Activated B cell treated with CpG ODN at 0.5 μM for 24 hours (primary cell): ENCODE results near the gene NME3. TPM values are rescaled to one million over a fixed set of nuclear protein-coding genes. Genes with fewer than 3 reads are reported as not detected.

Experiments
- ATAC-seq: fragments of 200-7000 bp; cut with Tn5 transposase; one replicate; pipeline ENCODE4 v1.10.0; 2021; ENCODE audit warnings: low read depth, mild to moderate bottlenecking, moderate library complexity
- CTCF ChIA-PET: fragments of 350-600 bp; sonication (Branson Sonifier 250); formaldehyde crosslinking; loops from one replicate; lab custom pipeline; 2021; ENCODE audit warnings: antibody characterized with exemption; lab: Charles Lee
- POLR2A ChIA-PET: fragments of 350-600 bp; sonication (Branson Sonifier 250); formaldehyde crosslinking; loops from one replicate; lab custom pipeline; 2021; ENCODE audit warnings: antibody characterized with exemption; lab: Charles Lee
- DNase-seq: peaks from one replicate; pipeline ENCODE4 v3.0.0; 2022
- H3K27ac Mint-ChIP-seq: one replicate; pipeline ENCODE4 v1.8.0; 2020; ENCODE audit warnings: mixed read lengths
- H3K27me3 Mint-ChIP-seq: one replicate; pipeline ENCODE4 v1.8.0; 2021; ENCODE audit warnings: mixed read lengths
- H3K36me3 Mint-ChIP-seq: one replicate; pipeline ENCODE4 v1.8.0; 2021; ENCODE audit warnings: low read depth, mixed read lengths
- H3K4me1 Mint-ChIP-seq: one replicate; pipeline ENCODE4 v1.8.0; 2021; ENCODE audit warnings: mixed read lengths
- H3K4me3 Mint-ChIP-seq: one replicate; pipeline ENCODE4 v1.8.0; 2020; ENCODE audit warnings: mild to moderate bottlenecking, mixed read lengths
- H3K9me3 Mint-ChIP-seq: one replicate; pipeline ENCODE4 v1.8.0; 2020; ENCODE audit warnings: mixed read lengths
- intact Hi-C: fragments of 100-400 bp; cut with micrococcal nuclease; formaldehyde crosslinking; loops from one replicate; pipeline ENCODE4 v1.15.1; 2024
- total RNA-seq: library from RNA; stranded (reverse); gene quantifications from 2 replicates; pipeline ENCODE4 v1.2.3, GENCODE V29; 2022
- TF ChIP-seq, protein P1 (sequence below): fragments of 200-600 bp; IDR thresholded peaks from one replicate; pipeline ENCODE4 v1.8.0; 2022; ENCODE audit warnings: antibody characterized with exemption, mild to moderate bottlenecking

The NME3 gene
- total RNA-seq, 1 donor from 2014 or later = 57.8 TPM

DNA sequence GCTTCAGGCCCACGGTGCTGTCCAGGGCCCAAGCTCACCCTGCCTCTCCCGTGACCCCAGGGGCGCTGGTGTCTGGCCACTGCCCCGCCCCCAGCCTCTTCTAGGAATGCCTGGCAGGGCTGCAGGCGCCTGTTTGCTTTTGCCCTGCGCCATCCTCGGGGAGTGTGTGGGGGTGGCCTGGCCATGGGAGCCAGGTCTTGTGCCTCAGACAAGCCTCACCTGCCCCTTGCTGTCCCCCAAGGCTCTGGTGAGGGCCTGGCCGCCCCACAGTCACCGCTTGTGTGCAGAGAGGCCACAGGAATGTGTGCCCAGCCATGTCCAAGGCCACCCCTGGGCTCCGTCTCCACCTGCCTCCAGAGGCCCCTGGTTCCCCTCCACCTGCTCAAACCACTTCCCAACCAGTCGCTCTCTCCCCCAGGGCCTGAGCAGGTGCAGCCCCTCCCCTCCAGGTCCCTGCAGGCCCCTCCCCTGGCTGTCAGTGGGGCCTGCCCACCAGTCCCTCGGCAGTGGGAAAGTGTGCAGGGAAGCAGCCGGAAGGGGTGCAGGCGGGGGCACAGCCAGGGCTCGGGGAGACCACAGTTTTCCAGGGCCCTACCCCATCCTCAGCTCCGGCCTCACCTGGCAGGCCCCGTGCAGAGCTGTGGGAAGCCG is 23.0 kb upstream of the NME3 start:
- H3K4me1 Mint-ChIP-seq = no peaks in the 10 kb centered on the region
- DNase-seq (no peak), ATAC-seq (no peak)
- H3K9me3 Mint-ChIP-seq = peaks cover 4% of the 10 kb centered on the region
- H3K36me3 Mint-ChIP-seq = peaks cover 2% of the 10 kb centered on the region
- TF ChIP-seq, protein P1, sequence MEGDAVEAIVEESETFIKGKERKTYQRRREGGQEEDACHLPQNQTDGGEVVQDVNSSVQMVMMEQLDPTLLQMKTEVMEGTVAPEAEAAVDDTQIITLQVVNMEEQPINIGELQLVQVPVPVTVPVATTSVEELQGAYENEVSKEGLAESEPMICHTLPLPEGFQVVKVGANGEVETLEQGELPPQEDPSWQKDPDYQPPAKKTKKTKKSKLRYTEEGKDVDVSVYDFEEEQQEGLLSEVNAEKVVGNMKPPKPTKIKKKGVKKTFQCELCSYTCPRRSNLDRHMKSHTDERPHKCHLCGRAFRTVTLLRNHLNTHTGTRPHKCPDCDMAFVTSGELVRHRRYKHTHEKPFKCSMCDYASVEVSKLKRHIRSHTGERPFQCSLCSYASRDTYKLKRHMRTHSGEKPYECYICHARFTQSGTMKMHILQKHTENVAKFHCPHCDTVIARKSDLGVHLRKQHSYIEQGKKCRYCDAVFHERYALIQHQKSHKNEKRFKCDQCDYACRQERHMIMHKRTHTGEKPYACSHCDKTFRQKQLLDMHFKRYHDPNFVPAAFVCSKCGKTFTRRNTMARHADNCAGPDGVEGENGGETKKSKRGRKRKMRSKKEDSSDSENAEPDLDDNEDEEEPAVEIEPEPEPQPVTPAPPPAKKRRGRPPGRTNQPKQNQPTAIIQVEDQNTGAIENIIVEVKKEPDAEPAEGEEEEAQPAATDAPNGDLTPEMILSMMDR = no peak
- POLR2A ChIA-PET = no interaction called here
- no peaks in the 10 kb centered on the region for H3K27me3 Mint-ChIP-seq
- H3K4me3 Mint-ChIP-seq = no peak overlapping the region
- CTCF ChIA-PET = no interaction called here
- no peak overlapping the region for H3K27ac Mint-ChIP-seq
- intact Hi-C loops = no loop called here

- ATAC-seq (no peak), DNase-seq (no peak)
- ChIA-PET POLR2A (no interaction called here), CTCF (no interaction called here)
- Mint-ChIP-seq H3K27me3 (no peaks in the 10 kb centered on the region), H3K36me3 (peaks cover 8% of the 10 kb centered on the region), H3K4me1 (no peaks in the 10 kb centered on the region), H3K4me3 (no peak within 1 kb of the TSS), H3K9me3 (no peaks in the 10 kb centered on the region), H3K27ac (no peak within 1 kb of the TSS)
- intact Hi-C loops = no loop called here
- TF ChIP-seq, protein P1 = no peak
Observed at GRCh38 chr16:1793578-1794220, 22.4 kb upstream of the NME3 start, which contains the start of gene IGFALS. TSS of gene IGFALS (minus strand) at chr16:1793705. CDS start at chr16:1793652, 53 bp downstream.

GRCh38 chr16:1792836-1793577 is 21.7 kb upstream of the NME3 start:
- TF ChIP-seq, protein P1 = no peak
- peaks cover 11% of the 10 kb centered on the region for H3K36me3 Mint-ChIP-seq
- no peaks in the 10 kb centered on the region for H3K4me1 Mint-ChIP-seq
- H3K9me3 Mint-ChIP-seq = no peaks in the 10 kb centered on the region
- ChIA-PET POLR2A (no interaction called here), CTCF (no interaction called here)
- DNase-seq (no peak), ATAC-seq (no peak)
- intact Hi-C loops = no loop called here
- no peaks in the 10 kb centered on the region for H3K27me3 Mint-ChIP-seq
- no peak overlapping the region for H3K4me3 Mint-ChIP-seq
- no peak overlapping the region for H3K27ac Mint-ChIP-seq

DNA sequence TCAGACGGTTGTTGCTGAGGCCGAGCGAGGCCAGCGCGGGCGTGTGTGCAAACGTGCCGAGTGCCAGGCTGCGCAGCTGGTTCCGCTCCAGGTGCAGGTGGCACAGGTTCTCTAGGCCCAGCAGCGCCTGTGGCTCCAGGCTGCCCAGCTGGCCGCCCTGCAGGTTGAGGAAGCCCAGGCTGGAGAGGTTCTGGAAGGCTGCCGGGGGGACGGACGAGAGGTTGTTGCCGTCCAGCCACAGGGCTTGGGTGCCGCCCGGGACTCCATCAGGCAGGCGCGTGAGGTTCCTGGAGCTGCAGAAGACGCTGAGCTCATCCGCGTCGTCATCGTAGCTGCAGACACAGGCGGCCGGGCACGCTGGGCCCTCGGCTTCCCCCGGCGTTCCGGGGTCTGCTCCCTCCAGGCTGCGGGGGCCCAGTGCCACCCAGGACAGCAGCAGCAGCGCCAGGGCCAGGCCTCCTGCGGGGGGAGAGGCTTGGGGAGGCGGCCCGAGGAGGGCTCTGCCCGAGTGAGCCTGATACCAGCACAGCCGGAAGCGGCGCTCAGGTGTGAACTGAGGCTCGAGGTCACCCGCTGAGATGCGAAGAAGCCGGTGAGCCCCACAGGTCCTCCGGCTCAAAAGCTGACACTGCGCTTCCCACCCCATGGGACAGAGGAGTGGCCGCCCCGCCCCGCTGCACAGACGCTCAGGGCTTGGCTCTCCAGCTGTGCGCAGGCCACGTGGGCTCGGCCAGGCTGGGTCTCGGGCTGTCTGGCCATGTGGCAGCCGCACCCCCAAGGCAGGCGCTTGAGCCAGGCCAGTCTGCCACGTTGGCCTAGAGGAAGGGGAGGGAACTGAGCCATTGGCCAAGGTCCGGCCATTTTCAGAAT is 20.8 kb upstream of the NME3 start:
- ATAC-seq = no peak
- H3K27ac Mint-ChIP-seq = no peak overlapping the region
- POLR2A ChIA-PET = interaction anchor here (1.3 kb wide), 1 partner anchor 9 kb away, joined by 5 read pairs; the partner anchor contains the start of genes NUBP2 and SPSB3

More for the DNA sequence above, 20.8 kb upstream of the NME3 start:
- Mint-ChIP-seq H3K4me3 (no peak overlapping the region), H3K9me3 (no peaks in the 10 kb centered on the region), H3K36me3 (peaks cover 13% of the 10 kb centered on the region), H3K4me1 (no peaks in the 10 kb centered on the region), H3K27me3 (no peaks in the 10 kb centered on the region)
- no peak for DNase-seq
- CTCF ChIA-PET = no interaction called here
- TF ChIP-seq, protein P1 = no peak
- intact Hi-C loops = no loop called here
